Myocyte (in vitro differentiated cells): ENCODE data around the gene ABHD17A. TPM values are rescaled to one million over a fixed set of nuclear protein-coding genes. Genes with fewer than 3 reads are reported as not detected.
"Not testable (repeated sequence)": the region's sequence is repeated elsewhere in the genome, so short reads cannot be mapped to it uniquely, and the experiment has no call there.

Experiments
- DNase-seq: peaks from one replicate; pipeline ENCODE4 v3.0.0-alpha.2; 2012; ENCODE audit warnings: low read depth
- total RNA-seq: library from RNA; depleted of rRNA; stranded (reverse); fragments of >200 nt; gene quantifications from 2 replicates; pipeline ENCODE4 v1.2.3, GENCODE V29; 2014

Gene ABHD17A
- total RNA-seq, 1 donor from 2014 or later, result 106 TPM

GRCh38 chr19:1881393-1882088, 3.8 kb downstream of the ABHD17A start:
- not testable (repeated sequence) for DNase-seq

- DNase-seq, result no peak
Measured at GRCh38 chr19:1880611-1881392, 4.5 kb downstream of the ABHD17A start.

- DNase-seq, result not testable (repeated sequence)
Measured at GRCh38 chr19:1879982-1880381, 5.3 kb downstream of the ABHD17A start.

GRCh38 chr19:1878583-1878982, 6.7 kb downstream of the ABHD17A start:
- not testable (repeated sequence) for DNase-seq

- DNase-seq, result not testable (repeated sequence)
Measured at GRCh38 chr19:1877280-1877660, 8.0 kb downstream of the ABHD17A start.

GRCh38 chr19:1876496-1877279, 8.6 kb downstream of the ABHD17A start:
- not testable (repeated sequence) for DNase-seq

GRCh38 chr19:1875646-1876495, 9.4 kb downstream of the ABHD17A start:
- DNase-seq, result peak; percentile 87

GRCh38 chr19:1875265-1875645, 10.0 kb downstream of the ABHD17A start:
- not testable (repeated sequence) for DNase-seq

- no peak for DNase-seq
Measured at GRCh38 chr19:1874554-1875185, 10.6 kb downstream of the ABHD17A start.

- DNase-seq, result no peak
Measured at GRCh38 chr19:1873524-1874473, 11.5 kb downstream of the ABHD17A start.

- DNase-seq, result no peak
Measured at GRCh38 chr19:1872807-1873523, 12.3 kb downstream of the ABHD17A start.

GRCh38 chr19:1871630-1872029, 13.7 kb downstream of the ABHD17A start:
- DNase-seq, result no peak

- no peak for DNase-seq
Measured at GRCh38 chr19:1871140-1871597, 14.1 kb downstream of the ABHD17A start.

- no peak for DNase-seq
Measured at GRCh38 chr19:1868971-1869370, 16.3 kb downstream of the ABHD17A start.

GRCh38 chr19:1867349-1867724, 18.0 kb downstream of the ABHD17A start:
- no peak for DNase-seq

GRCh38 chr19:1866693-1867348, 18.5 kb downstream of the ABHD17A start:
- no peak for DNase-seq

- no peak for DNase-seq
Measured at GRCh38 chr19:1865172-1866010, 19.9 kb downstream of the ABHD17A start.
